Activated CD4-positive, alpha-beta T cell treated with anti-CD3 and anti-CD28 coated beads, Interleukin-2, amount 50 U/mL, for 4 hours (primary cell): Measurements from ENCODE around the gene ACTMAP.

Source experiments
- DNase-seq, 2 experiments: peaks; one replicate each; pipeline ENCODE4 v3.0.0-alpha.2; 2020

ACTMAP gene

GRCh38 chr19:40717880-40718773 is 32.1 kb downstream of the ACTMAP start:
- DNase-seq: no peak

GRCh38 chr19:40717325-40717879 is 32.9 kb downstream of the ACTMAP start:
- DNase-seq: no peak

DNA sequence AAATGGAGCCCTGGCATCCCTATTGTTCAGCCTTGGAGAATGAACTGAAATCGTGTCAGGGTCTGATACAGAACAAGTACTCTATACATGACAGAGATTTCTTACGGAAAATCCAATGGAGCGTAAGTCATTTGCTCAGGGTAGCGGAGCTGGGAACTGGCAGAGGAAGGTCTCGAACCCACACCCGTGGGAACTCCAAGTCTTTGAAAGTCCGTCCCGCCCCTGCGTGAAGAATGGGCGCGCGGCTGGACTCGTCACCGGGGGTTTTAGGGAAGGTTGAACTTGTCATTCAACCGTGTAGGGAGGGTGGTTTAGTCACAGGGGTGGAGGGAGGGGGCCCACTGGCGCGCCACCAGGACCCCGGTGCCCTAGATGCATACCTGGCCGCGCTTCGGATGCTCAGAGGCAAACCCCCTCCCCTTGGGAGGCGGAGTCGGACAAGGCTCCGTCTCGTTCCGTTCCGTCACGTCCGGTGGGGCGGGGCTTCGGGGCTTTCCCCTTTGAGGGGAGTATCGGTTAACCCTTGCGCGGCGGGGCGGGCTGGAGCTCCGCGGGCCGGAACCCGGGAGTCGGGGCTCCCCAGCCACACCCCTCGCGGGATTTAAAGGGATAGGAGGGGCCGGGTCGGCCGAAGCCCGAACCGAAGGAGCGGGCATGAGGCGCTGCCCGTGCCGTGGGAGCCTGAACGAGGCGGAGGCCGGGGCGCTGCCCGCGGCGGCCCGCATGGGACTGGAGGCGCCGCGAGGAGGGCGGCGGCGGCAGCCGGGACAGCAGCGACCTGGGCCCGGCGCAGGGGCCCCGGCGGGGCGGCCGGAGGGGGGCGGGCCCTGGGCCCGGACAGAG is 33.6 kb downstream of the ACTMAP start, which contains the start of the genes COQ8B and ITPKC:
COQ8B (minus strand) TSS at position 405 of the 843 bp plus-strand sequence. CDS start 2,254 bp downstream, outside the sequence.
ITPKC (plus strand) TSS at position 631 of the 843 bp plus-strand sequence; CDS start at position 655, 24 bp downstream.
- peak; percentile 100 for DNase-seq

GRCh38 chr19:40716031-40716481 is 34.2 kb downstream of the ACTMAP start:
- peak; percentile 73 to 79 for DNase-seq

- DNase-seq: peak; percentile 88 to 89
These were observed 35.6 kb downstream of the ACTMAP start for GRCh38 chr19:40714441-40715299.

DNA sequence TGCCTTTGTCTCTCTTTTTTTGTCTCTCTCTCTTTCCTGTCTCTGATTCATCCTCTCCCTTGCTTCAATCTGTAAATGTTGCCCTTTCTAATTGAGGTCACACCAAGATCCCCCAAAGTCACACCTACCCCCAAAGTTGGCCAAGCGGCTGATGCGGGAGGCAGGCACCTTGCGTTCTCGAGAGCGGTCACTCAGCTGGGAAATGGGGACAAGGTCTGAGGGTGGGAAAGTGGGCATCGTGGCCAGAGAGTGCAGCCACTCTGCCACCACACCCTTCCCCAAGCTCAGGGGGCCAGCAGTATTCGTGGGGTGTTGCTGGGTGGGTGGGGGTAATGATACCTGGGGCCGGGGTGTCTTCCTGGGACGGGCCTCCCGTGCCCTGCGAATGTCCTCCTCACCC is 36.3 kb downstream of the ACTMAP start:
- DNase-seq: no peak

- no peak for DNase-seq
These were observed 40.5 kb downstream of the ACTMAP start for GRCh38 chr19:40709817-40710216.

DNA sequence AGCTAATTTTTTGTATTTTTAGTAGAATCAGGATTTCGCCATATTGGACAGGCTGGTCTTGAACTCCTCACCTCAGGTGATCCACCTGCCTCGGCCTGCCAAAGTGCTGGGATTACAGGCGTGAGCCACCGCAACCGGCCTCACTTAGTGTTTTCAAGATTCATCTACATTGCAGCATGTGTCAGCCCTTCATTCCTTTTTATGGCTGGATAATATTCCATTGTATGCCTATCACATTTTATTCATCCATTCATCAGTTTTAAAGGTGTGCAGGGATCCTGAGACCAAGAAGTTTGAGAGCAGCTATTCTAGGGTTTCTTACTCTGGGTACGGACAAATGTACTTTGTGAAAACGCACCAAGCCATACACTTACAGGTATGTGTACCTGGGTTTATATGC is 42.7 kb downstream of the ACTMAP start:
- DNase-seq: no peak

GRCh38 chr19:40705950-40706619 is 44.2 kb downstream of the ACTMAP start:
- no peak for DNase-seq

DNA sequence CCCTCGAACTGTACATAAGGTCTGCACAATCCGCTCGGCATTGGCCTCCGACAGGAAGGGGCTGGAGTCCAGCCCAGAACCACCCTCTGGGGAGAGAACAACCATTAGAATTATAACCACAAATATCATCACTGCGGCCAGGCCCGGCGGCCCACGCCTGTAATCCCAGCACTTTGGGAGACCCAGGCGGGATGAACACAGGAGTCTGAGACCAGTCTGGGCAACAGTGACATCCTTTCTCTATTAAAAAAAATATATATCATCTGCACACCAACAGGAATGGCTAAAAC is 45.0 kb downstream of the ACTMAP start:
- no peak for DNase-seq

GRCh38 chr19:40704491-40705361 is 45.6 kb downstream of the ACTMAP start:
- DNase-seq: no peak

DNA sequence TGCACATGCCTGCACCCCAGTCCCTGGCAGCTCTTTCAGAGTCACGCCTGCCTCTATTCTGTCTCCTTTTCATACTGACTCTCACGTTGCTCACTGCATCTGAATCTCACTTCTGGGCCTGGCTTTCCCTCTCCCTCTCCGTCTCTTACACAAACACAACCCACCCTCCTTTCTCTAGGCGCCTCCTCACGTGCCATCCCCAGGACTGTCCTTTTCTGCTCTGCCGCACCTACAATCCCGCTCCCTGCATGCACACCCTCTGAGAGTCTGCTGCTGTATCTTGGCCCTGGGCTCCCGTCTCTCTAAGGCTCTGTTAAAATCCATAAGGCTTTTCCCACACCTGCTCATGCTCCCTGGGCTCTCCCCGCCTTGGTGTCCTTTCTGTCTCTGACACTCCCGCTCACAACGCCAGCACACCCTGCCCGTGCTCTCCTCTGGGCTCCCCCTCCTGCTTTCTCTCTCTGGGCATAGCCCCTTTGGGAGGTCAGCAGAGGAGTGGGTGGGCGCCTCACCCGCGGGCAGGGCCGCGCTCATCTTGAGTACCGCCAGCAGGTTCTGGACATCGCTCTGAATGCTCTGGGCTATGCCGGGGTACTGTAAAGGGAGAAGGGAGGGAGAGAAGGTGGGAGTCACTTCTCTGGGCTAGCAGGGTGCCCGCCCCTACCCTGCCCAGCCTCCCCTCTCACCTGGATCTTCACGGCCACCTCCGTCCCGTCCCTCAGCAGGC is 47.1 kb downstream of the ACTMAP start:
- DNase-seq: no peak

DNA sequence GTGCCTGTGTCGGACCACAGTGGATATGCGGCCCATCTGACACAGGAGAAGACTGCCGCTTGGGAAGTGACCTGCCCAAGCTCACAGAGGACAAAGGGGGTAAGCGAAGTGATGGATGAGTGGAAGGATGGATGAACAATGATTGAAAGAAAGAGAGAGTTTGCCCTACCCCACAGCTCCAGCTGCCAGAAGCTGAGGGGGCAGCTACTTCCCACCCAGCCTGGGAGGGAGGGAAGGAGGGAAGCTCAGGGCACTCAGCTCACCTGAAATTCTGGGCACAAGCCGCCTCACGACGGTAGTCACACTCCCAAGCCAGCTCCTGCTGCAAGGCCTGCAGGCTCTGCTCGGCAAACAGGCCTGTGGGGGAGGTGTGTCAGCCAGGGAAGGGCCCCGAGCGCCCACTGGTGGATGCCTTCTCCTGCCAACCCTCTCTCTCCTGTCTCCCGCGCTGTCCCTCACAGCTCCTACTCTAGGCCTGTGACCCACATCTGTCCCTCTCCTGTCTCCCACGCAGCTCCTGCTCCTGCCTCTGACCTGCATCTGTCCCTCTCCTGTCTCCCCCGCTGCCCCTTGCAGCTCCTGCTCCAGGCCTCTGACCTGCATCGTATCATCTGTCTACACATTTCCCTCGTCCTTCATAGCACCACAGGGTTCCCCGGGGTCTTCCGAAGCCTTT is 47.8 kb downstream of the ACTMAP start:
- no peak for DNase-seq

- DNase-seq: no peak
These were observed 48.5 kb downstream of the ACTMAP start for GRCh38 chr19:40701758-40702157.

- DNase-seq: no peak
These were observed 50.2 kb downstream of the ACTMAP start for GRCh38 chr19:40700083-40700482.

GRCh38 chr19:40697007-40697406 is 53.3 kb downstream of the ACTMAP start:
- no peak for DNase-seq

DNA sequence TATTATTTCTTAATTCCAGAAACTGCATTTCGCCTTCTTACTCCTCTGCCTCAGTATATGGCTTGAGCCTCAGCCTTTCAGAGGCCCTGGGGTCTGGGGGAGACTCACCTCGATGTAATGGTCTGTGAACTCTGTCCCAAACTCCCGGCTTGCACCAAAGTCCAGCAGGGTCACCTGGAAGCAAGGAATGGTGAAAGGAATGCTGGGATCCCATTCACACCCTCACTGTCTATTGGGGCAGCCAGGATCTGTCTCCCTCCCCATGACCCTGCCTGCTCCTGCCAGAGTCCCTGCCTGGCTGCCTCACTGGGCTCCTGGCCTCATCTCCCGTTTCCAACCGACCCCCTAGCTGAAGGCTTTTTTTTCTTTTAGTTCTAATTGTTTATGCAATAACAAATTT is 54.4 kb downstream of the ACTMAP start:
- no peak for DNase-seq

DNA sequence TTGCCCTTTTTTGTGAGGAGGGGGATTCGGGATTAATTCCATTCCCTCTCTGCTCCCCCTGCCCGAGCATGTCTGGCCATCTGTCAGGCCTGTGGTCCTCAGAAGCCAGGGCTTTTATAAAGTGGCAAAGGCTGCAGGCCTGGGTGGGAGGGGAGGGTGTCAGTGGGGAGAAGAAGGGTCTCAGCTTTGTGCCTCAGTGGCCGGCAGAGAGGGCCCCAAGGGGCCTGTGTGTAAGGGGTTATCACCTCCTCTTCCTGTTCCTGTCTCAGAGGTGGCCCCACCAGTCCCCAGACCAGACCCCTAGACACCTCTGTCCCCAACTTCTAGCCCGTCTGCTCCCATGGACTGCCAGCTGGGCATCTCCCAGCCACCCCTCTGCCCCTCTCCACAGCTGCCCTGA is 56.4 kb downstream of the ACTMAP start:
- no peak for DNase-seq

DNA sequence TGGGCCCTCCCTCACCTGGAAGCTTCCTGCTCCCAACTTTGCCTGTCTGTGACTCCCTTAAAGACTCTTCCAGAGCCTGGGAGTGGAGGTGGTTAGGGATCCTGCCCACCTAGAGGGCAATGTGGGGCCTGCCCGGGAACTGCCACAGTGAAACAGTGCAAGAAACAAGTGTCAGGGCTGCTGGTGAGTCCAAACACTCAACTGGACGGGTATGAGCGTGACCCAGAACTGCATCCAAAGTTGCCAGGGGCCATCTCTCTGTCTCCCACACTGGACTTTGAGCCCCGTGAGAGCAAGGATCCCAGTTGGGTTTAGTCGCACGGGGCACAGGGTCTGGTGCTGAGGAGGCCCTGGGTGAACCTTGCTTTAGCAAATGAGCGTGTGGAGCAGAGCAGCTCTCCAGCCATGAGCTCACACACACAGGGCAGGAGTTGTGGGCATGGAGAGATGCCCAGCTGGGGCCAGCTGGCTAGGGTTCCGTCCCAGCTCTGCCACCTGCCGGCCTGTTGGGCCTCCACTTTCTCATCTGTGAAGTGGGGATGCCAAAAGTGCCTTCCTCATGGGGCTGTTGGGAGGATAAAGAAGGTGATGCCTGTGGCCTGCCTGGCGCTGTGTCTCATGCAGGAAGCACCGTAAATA is 57.0 kb downstream of the ACTMAP start:
- DNase-seq: no peak
